GM19452 (cell line): Measurements from ENCODE around the gene ZNF396.

Experiments used
- ATAC-seq: cut with Tn5 transposase; IDR thresholded peaks from one replicate; pipeline ENCODE4 v1.9.1; 2021; ENCODE audit not compliant: unreplicated experiment

ZNF396 gene

DNA sequence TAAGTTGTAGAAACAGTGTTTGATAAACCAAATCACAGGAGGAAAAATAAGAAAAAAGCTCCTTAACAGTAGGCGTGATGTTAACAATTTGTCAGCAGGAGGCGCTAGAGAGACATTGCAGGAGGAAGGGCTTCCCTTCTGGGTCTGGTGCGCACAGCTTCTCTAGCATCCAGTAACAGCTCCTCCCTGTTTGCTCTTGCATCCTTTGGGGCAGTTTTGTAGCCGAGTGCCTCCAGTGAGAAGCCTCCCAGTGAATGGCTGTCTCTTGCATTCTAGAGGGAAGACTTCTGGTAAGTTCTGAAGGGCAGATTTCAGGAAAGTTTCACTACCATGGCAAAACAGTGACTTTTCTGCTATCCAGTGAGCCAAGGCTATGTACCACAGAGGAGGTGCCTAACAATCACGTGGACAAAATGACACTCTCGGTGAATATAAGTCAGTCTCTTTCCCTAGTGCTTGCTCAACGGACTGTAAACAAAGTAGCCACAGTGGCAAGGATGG is 9.5 kb upstream of the ZNF396 start:
- ATAC-seq, result peak; percentile 73

DNA sequence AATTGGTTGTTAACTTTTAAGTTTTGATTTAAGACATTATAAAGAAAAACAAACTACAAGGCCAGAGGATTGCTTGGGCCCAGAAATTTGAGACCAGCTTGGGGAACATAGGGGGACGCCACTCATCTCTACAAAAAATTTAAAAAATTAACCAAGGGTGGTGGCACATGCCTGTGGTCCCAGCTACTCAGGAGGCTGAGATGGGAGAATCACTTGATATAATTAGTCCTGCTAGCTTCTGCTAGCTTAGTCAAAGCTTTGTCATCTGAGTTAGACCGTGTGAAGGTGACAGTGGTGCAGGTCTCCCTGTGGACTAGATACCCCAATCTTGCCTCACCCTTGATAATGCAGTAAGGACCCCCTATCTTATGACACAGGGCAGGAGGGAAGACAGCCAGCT is 6.0 kb upstream of the ZNF396 start:
- no peak for ATAC-seq

DNA sequence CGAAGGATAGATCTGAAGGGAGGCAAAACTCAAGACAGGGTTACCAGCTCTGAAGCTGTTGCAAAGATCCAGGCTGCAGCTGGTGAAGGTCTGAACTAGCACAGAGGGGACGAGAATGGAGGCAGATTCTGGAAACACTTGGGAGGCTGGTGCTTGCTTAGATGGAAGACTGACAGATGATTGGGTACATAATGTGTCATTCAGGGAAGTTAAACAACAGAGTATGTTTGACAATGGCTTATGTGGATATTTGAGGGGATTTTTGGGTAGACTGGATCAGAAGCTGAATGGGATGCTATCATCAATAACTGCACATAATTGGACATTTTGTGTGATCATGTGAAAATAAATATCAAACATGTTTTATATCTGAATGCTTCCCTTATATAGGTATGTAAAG is 2.3 kb upstream of the ZNF396 start:
- ATAC-seq, result no peak

DNA sequence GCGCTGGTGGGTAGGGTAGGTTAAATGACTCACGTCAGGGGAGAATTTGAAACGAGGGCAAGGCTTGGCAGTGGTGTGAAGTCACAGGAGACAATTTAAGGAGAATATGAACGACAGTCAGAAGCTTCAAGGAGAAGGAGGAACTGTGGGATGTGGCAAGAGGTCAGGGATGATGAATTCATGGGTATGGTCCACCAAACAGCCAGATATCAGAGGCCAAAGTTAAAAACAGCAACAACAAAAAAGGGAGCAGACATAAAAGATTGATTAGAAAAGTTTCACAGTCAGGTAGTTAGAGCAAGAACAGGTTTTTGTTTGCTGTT is 1.4 kb upstream of the ZNF396 start:
- ATAC-seq, result no peak

DNA sequence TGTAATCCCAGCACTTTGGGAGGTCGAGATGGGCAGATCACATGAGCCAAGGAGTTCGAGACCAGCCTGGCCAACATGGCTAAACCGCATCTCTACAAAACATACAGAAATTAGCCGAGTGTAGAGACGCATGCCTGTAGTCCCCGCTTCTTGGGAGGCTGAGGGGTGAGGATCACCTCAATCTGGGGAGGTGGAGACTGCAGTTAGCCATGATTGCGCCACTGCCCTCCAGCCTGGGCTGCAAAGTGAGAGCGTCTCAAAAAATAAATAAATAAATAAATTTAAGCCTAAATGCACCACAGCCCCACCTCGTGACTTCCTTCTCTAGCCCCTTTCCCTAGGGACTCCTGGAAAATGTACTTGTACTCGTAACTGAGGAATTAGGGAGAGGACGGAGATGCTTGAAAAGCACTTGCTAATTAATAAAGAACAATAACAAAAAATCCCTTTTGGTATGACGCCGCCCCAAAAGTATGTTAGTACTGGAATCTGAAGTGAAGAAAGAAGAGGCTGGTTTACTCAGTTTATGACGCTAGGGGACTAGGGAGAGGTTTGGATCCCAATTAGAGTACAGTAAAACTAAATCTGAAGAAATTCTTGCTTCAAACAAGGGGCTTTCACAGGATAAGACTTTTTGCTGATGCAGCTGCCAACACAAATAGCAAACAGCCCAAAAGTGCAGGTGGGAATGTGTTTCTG is 887 bp upstream of the ZNF396 start:
- ATAC-seq, result no peak

DNA sequence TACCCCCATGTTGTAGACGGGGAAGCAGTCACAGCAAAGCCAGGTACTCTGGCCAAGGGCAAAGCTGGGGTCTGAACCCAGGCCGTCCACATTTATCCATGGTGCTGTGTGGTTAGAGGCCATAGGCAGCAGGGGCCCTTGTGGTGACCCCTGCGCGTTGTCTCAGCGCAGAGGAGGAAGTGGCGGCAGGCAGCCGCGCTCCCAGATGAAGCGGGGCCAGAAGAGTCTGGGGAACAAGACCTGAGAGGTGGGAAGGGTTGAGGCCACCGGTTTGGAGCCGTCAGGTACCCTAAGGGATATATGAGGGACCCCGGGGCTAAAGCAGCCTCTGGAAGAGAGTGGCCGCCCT is 770 bp downstream of the ZNF396 start:
- peak; percentile 66 for ATAC-seq

DNA sequence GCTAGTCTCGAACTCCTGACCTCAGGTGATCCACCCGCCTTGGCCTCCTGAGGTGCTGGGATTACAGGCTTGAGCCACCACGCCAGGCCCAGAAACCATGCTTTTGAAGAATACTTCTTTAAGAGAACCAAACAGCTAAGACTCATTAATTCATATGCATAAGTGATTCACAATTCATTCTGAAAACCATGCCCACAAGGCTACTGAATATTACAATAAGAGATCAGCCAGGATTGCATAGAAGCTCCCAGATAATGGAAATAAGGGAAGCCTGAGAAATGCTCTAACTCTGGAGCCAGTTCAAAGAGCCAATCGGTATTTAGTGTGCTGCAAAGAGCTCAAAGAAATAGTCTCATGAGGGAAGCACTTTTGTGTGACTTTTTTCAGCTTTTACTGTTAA is 2.4 kb downstream of the ZNF396 start:
- ATAC-seq, result no peak

DNA sequence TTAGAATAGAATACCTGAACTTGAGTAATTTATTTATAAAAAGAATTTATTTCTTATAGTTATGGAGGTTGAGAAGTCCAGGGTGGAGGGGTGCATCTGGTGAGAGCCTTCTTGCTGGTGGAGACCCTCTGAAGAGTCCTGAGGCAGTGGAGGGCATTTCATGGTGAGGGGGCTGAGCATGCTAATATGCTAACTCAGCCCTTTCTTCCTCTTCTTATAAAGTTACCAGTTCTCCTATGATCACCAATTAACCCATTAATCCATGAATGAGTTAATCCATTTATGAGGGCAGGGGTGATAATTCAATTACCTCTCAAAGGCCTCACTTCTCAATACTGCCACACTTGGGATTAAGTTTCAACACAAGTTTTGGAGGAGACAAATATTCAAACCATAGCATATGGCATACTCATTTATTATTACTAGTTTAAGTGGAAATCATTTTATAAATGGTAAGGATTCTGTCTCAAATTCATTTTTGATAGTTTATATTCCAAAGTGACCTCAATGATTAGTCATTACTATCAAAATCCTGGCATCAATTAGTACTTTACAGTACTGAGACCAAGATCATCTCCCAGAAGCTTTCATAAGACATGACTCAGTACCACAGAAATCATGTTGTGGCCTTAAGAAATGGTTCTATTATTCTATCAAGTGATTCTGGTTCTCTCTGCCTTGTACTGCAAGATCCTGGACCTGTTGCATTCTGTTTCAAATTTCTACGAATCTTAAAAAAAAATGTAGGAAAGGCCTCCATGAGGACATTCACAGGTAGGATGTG is 5.5 kb downstream of the ZNF396 start:
- ATAC-seq, result no peak

DNA sequence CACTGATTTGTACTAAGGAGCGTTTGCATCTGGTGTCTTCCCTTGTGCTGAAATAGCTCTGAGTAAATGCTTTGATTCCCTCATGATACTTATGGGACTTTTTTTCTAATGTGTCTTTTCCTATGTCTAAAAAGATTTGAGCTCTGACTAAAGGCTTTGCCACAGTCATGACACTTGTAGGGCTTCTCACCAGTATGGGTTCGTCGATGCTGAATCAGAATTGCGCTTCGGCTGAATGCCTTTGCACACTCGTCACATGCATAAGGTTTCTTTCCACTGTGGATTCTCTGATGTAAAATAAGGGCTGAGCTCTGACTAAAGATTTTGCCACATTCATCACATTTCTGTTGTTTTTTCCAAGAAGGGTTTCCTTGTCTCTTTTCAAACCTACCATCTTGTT is 8.0 kb downstream of the ZNF396 start:
- ATAC-seq, result no peak

DNA sequence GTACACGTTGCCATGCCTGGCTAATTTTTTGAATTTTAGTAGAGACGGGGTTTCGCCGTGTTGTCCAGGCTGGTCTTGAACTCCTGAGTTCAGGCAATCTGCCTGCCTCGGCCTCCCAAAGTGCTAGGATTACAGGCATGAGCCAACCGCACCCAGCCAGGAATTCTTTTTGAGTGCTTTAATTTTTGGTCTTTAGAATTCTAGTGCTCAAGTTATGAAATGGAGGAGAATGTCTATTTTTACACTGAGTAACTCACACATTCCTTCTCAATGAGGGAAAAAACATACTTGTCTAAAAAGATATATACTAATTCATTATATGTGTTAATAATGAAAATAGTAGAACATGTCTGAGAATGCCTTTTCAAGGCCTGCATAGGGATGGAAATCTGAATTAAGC is 8.5 kb downstream of the ZNF396 start:
- ATAC-seq, result no peak

DNA sequence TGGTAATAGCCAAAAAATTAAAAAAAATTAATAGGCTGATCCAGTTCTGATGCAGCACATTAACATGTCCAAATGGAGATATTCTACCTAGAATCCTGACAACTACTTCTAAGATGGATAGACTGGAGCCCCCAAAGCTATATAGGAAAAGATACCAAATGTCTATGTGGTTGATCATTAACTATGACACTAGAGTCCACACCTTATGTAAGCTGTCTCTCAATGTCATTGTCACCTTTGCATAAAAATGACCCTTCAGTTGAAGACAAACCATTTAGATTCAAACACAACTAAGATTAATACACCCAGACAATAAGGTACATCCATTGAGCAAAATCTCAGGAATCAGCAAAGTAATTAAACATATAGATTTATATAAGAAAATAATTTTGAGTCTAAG is 14.6 kb downstream of the ZNF396 start:
- no peak for ATAC-seq

DNA sequence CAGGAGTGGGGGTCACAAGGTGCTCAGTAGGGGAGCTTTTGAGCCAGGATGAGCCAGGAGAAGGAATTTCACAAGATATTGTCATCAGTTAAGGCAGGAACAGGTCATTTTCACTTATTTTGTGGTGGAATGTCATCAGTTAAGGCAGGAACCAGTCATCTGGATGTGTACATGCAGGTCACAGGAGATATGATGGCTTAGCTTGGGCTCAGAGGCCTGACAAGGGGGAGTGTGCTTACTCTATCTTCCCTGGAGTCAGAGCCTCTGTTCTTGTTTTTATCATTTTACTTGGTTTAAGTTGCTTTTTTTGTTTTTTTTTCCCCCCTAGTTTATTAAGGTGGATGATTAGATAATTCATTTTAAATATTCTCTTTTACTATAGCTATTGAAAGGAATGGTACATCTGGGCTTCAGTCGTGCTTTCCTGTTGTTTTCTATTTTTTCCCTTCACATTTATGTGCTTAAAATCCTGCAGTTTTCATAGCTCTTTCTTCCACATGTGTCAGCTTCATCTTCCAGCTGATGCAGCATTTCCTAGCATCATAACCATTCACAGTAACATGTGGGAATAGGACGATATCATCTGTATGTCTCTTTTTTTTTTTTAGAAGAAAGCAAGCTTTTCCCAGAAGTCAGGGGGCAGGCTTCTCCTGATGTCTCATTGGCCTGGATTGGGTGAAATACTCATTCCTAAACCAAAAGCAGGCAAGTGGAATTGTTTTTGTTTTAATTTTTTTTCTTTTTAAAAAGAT is 15.4 kb downstream of the ZNF396 start:
- no peak for ATAC-seq

DNA sequence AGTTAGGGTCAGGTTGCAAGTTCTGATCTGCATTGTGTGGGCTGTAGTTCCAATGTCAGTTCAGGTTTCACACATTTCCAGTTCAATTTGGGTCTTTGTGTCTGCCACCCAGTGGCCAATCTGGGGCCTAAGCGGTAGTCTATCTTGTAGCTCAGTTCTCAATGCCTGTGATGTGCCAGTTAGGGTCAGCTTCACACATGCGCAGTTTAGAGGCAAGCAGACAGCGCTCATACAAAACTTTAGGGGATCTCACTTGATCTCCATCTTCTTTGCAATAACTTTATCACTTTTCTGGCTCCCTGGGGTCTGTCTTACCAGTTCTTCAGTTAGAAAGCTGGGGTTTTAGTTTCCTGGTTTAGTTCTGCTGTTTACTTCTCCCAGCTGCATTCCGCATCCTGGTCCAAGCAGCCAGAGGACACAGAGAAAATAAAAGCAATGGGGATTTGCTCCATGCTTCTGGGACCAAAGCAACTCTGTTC is 22.0 kb downstream of the ZNF396 start:
- ATAC-seq, result peak; percentile 93

DNA sequence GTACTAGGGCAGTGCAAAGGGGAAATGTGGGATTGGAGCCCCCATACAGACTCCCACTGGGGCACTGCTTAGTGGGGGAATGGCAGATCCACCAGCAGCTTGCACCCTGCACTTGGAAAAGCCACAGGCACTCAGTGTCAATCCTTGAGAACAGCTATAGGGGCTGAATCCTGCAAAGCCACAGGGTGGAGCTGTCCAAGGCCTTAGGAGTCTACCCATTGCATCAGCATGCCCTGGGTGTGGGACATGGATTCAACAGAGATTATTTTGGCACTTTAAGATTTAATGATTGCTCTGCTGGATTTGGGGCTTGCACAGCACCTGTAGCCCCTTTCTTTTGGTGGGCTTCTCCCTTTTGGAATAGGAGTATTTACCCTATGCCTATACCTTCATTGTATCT is 24.4 kb downstream of the ZNF396 start:
- ATAC-seq, result no peak

DNA sequence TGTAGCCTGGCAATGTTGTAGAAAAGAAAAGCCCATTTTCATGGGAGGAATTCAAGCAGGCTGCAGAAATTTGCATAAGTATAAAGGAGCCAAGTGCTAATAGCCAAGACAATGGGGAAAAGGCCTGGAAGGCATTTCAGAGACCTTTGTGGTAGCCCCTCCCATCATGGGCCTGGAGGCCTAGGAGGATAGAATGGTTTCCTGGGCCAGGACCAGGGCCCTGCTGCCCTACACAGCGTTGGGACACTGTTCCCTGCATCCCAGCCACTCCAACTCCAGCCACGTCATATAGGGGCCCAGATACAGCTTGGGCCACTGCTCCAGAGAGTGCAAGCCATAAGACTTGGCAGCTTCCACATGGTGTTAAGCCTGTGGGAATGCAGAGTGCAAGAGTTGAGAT is 24.9 kb downstream of the ZNF396 start:
- no peak for ATAC-seq

DNA sequence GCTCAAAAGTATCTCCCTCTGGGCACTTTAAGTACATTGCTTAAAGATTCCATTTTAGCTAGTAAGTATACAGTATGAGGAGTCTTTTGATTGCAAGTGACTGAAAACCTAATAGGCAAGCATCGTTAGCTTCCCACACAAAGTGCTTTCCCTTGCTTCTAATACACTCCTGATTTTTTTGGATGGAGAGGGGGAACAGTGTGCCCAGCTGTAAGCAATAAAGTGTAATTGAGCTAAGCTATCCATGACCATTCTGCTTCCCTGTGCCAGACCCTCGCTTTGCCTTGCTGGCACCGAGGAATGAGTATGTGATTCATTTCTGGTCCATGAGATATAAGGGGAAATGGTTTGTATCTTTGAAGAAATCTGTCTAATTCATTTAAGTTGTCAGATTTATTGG is 29.1 kb downstream of the ZNF396 start:
- no peak for ATAC-seq

DNA sequence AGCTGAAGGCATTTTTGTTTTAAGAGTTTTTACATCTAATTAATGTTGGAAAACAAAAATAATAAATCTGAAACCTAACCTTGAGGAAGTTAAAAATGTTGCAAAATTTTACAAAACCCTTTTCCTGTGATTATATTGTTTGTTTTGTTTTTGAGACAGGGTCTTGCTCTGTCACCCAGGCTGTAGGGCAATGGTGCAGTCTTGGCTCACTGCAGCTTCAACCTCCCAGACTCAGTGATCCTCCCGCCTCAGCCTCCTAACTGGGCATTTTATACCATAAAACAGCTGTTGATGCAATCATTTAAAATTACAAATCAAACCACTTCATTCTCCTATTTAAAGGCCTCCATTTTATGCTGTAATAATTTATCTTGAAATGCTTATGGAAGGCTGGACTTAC is 31.2 kb downstream of the ZNF396 start:
- ATAC-seq, result no peak

DNA sequence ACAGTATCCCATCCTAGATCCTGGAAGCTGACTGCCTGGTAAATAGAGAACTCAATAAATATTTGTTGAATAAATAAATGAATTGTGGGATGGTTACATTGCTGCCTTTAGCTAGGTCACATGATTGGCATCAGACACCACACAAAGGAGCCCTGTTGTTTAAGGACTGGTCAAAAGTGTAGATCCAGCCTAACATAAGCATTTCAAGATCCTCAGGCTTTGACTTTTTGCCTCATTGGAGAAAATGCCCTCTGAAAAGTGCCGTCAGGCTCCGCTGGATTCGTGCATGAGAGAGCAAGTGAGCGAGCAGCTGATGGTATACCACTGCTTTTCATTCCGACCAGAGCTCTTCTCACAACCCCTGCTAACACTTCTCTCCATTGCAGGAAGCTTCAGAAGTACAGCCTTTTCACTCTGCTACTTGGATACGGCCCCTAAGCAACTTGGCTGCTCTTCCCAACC is 31.6 kb downstream of the ZNF396 start:
- ATAC-seq, result no peak

DNA sequence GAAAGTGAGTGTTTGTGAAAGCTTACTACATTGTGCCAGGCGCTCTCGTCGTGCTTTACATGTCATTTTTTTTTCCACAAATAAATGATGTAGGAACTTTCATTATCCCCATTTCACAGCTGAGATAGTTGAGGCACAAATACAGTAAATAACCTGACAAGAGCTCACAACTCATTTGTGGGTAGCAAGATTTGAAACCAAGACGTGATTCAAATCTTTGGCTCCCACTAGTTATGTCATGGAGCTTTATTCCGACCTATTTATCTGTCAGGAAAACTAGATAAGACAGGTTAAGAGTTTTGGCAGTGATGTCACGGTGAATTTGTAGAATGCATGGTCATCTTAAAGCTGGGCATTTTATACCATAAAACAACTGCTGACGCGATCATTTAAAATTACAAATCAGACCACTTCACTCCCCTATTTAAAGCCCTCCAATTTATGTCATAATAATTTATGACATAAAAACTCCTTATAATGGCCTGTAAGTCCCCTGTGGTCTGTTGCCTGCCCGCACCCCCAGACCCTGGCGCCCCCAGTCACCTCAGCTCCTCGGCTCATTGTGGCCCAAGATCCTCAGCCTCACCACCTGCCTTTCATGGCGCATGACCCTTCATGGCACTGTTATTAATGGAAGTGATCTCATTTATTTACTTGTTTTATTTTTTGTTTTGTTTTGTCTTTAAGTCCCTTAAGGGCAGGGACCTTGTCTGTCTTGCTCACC is 32.2 kb downstream of the ZNF396 start:
- no peak for ATAC-seq

DNA sequence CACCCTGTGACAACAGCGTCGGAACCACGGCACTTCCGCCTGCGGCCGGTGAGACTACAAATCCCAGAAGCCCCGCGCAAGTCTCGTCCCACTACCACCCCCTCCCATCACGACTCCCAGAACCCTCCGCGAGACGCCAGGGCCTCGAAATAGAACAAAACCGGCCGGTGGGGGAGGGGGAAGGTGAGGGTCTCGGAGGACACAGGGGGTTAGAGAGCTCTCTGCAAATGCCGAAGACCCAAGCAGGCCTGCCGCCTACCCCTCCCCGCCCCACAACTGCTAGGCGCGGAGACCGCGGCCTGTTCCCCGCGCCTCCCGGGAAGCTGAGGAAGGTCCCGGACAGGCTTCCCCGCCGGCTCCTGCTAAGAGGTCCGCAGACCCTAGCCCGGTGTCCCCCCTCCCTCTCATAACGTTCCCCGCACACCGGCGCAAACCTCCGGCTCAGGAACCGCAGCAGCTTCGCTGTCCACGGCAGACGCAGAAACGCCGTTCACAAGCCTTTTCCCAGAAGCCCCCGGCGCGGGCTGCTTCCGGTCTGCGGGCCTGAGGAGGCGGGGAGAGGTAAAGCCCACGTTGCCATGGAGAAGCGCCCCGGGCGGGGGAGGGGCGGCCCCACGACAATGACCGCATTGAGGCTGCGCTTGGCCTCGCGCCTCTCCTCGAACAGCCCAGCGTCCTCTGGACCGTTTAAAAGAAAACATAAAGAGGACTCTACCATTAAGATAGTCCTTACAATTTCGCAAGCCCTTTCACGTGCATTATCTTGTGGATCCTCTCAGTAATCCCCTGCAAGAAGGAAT is 33.0 kb downstream of the ZNF396 start, which contains the start of gene ZNF24:
ZNF24 (minus strand) TSS at position 485 of the 800 bp plus-strand sequence. CDS start 3,770 bp downstream, outside the sequence.
- peak; percentile 92 for ATAC-seq
